Activated naive CD4-positive, alpha-beta T cell treated with anti-CD3 and anti-CD28 coated beads for 36 hours (primary cell): ENCODE measurements around the gene AKAP11. TPM values are rescaled to one million over a fixed set of nuclear protein-coding genes. Genes with fewer than 3 reads are reported as not detected.

Experiments
- CTCF ChIA-PET: fragments of 350-600 bp; sonication (Branson Sonifier 250); formaldehyde crosslinking; loops from one replicate; lab custom pipeline; 2021; ENCODE audit warnings: antibody characterized with exemption; lab: Charles Lee
- DNase-seq: peaks from one replicate; pipeline ENCODE4 v3.0.0-alpha.2; 2020
- H3K27ac Mint-ChIP-seq: one replicate; pipeline ENCODE4 v1.8.0; 2021; ENCODE audit warnings: mild to moderate bottlenecking, mixed read lengths
- H3K27me3 Mint-ChIP-seq: one replicate; pipeline ENCODE4 v1.8.0; 2021; ENCODE audit warnings: low read depth, mixed read lengths
- H3K36me3 Mint-ChIP-seq: one replicate; pipeline ENCODE4 v1.8.0; 2021; ENCODE audit warnings: low read depth, mixed read lengths
- H3K4me1 Mint-ChIP-seq: one replicate; pipeline ENCODE4 v1.8.0; 2021; ENCODE audit warnings: low read depth, mixed read lengths
- H3K4me3 Mint-ChIP-seq: one replicate; pipeline ENCODE4 v1.8.0; 2021; ENCODE audit warnings: mild to moderate bottlenecking, moderate library complexity, mixed read lengths
- H3K9me3 Mint-ChIP-seq: one replicate; pipeline ENCODE4 v1.8.0; 2021; ENCODE audit warnings: mixed read lengths
- intact Hi-C: fragments of 100-400 bp; cut with micrococcal nuclease; formaldehyde crosslinking; loops from one replicate; pipeline ENCODE4 v1.15.1; 2023
- total RNA-seq, 2 experiments: library from RNA; stranded (reverse); gene quantifications; one replicate each; pipeline ENCODE4 v1.2.3, GENCODE V29; 2021

AKAP11 gene
- total RNA-seq, 2 experiments from 2014 or later = 24.2 to 25.0 TPM

DNA sequence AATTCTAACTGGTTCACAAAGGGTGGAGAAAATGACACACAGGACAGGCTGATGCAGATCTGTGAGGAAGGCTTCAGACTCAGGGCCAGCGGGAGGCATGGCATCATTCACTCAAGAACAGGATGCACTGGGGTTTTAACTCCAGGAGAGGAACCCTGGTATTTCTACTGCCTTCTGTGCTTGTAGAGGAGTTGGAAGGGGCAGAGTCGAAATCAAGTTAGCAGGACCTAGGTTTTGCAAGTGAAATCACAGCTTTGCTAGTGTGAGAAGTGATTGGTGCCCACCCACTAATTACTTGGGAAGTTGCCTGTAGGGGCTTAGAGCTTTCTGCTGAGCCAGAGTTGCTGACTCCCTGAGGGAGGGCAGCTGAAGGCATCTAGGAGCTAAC lies 92.7 kb downstream of the AKAP11 start:
- H3K27me3 Mint-ChIP-seq = no peaks in the 10 kb centered on the region
- H3K36me3 Mint-ChIP-seq = no peaks in the 10 kb centered on the region
- H3K27ac Mint-ChIP-seq = no peak overlapping the region
- no peak for DNase-seq
- intact Hi-C loops = no loop called here
- H3K9me3 Mint-ChIP-seq = no peaks in the 10 kb centered on the region
- H3K4me3 Mint-ChIP-seq = no peak overlapping the region
- CTCF ChIA-PET = interaction anchor here (0.9 to 1.3 kb wide), 2 partner anchors 10 to 12 kb away, joined by 3 to 4 read pairs; no protein-coding TSS in a partner anchor
- H3K4me1 Mint-ChIP-seq = peaks cover 27% of the 10 kb centered on the region

DNA sequence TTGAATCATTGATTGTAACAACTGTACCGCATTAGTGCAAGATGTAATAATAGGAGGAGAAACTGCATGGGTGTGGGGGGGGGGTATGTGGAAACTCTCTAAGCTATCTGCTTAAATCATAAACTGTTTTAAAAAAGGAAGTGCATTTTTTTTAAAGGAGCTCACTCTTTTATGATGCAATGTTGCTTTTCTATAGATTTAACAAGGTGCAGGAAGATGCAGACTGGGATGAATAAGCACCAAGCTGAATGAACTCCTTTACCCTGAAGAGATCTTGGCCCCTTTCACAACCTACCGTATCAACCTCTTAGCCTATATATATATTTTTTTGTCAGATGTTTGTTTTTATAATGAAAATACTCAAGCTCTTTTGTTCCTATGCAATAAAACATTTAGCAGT lies 95.9 kb downstream of the AKAP11 start:
- H3K4me3 Mint-ChIP-seq = no peak overlapping the region
- no peak overlapping the region for H3K27ac Mint-ChIP-seq
- H3K27me3 Mint-ChIP-seq = no peaks in the 10 kb centered on the region
- H3K4me1 Mint-ChIP-seq = peaks cover 35% of the 10 kb centered on the region
- intact Hi-C loops = no loop called here
- no peak for DNase-seq
- no peaks in the 10 kb centered on the region for H3K9me3 Mint-ChIP-seq
- CTCF ChIA-PET = interaction anchor here (1.1 kb wide), 1 partner anchor 11 kb away, joined by 5 read pairs; no protein-coding TSS in a partner anchor
- no peaks in the 10 kb centered on the region for H3K36me3 Mint-ChIP-seq

DNA sequence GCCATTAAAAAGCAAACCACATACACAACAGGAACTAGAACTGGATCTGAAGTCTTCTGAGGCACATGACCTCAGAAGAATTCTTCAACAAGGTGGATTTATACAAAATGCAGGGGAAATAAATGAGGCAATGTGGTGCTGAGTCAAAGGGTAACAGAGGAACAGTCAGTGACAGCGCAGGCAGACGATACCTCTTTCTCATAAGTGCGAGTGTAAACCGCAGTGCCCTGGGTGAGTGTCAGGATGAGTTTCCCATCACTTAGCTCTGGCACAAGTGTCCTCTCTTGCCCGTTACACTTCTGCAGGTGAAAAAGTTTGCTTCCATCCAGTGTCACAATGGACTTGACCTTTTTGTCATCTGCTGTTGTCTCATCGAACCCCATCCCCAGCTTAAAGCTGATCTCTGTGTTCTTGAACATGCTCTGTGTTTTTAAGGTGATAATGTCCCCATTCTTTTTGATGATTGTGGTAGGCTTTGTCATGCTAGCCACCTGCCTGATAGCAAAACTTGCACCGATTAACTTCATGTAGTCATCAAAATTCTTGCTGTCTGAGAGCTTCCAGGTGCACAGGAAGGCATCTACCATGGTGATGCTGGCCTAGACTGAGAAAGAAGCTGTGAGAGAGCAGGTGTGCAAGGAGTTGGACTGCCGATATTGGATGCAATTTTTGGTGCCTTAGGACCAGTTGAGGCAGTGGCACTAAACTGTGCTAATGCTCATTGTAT lies 97.3 kb downstream of the AKAP11 start:
- no peaks in the 10 kb centered on the region for H3K27me3 Mint-ChIP-seq
- peak overlapping the region; percentile 32 for H3K27ac Mint-ChIP-seq
- DNase-seq = peak; percentile 71
- no peaks in the 10 kb centered on the region for H3K9me3 Mint-ChIP-seq
- H3K4me3 Mint-ChIP-seq = no peak overlapping the region
- CTCF ChIA-PET = interaction anchor here (1.0 kb wide), 1 partner anchor 35 kb away, joined by 3 read pairs; no protein-coding TSS in a partner anchor
- intact Hi-C loops = loop anchor here (1.0 kb wide), 2 partner anchors 8 to 15 kb away; no protein-coding TSS in a partner anchor
- H3K4me1 Mint-ChIP-seq = peaks cover 39% of the 10 kb centered on the region
- no peaks in the 10 kb centered on the region for H3K36me3 Mint-ChIP-seq

DNA sequence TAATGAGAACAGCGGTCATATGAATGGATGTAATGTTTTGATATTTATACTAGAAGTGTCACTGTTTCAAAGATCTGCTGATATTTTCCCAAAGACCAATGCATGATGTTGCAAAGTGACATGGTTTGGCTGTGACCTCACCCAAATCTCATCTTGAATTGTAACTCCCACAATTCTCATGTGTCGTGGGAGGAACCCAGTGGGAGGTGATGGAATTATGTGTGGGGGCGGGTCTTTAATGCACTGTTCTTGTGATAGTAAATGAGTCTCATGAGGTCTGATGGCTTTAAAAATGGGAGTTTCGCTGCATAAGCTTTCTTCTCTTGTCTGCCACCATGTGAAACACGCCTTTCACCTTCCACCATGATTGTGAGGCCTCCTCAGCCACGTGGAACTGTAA lies 98.3 kb downstream of the AKAP11 start:
- Mint-ChIP-seq H3K4me3 (no peak overlapping the region), H3K36me3 (no peaks in the 10 kb centered on the region), H3K4me1 (peaks cover 36% of the 10 kb centered on the region), H3K27me3 (no peaks in the 10 kb centered on the region), H3K27ac (no peak overlapping the region), H3K9me3 (no peaks in the 10 kb centered on the region)
- no peak for DNase-seq
- CTCF ChIA-PET = interaction anchor here (1.0 kb wide), 1 partner anchor 36 kb away, joined by 3 read pairs; no protein-coding TSS in a partner anchor
- intact Hi-C loops = no loop called here

Other genes with a start within 250 kb of the AKAP11 start
- gene DGKH, start 223.5 kb upstream of the AKAP11 start, total RNA-seq = 10 to 100 TPM; 12.6 to 13.7 TPM